Esophagus muscularis mucosa (tissue), 4 donors: Measurements from ENCODE around the gene DAPK2.

Source experiments
- CTCF ChIP-seq, 3 experiments: fragments of 200-600 bp in 2 of 3; fragments of 450-650 bp in 1 of 3; sonication (generic) in 2 of 3; IDR thresholded peaks; one replicate each; pipeline ENCODE4 v1.5.1; 2017 to 2019; ENCODE audit warnings: antibody characterized with exemption in 3 of 3, mild to moderate bottlenecking in 2 of 3, moderate library complexity in 1 of 3
- EP300 ChIP-seq: sonication (generic); formaldehyde crosslinking; IDR thresholded peaks from one replicate; pipeline ENCODE4 v1.6.1; 2017; ENCODE audit warnings: antibody characterized with exemption
- POLR2A ChIP-seq: fragments of 450-650 bp; IDR thresholded peaks from one replicate; pipeline ENCODE4 v1.6.1; 2017; ENCODE audit warnings: antibody characterized with exemption, moderate library complexity, mild to moderate bottlenecking, low read depth

DNA sequence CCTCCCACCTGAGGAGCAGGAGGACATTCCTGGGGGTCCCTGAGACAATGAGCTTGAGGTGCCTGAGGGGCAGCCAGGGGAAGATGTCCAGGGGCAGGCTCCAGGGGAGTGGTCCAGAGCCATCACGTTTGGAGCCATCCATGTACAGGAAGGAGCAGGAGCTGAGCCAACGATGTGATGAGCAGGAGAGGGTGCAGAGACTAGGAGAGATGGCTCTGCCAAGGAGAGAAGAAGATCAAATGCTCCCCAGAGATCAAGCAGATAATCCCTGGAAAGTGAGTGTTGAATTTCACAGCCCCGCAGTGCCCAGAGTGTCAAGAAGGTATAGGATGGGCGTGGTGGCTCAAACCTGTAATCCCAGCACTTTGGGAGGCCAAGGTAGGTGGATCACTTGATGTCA, 114.7 kb downstream of the DAPK2 start:
- no peak for TF ChIP-seq CTCF (IDR thresholded peaks at IDR 0.05)
- TF ChIP-seq POLR2A, result no peak
- no peak for TF ChIP-seq EP300
